Measurements from ENCODE around the gene SPDYE5. TPM values are rescaled to one million over a fixed set of nuclear protein-coding genes. Genes with fewer than 3 reads are reported as not detected.
"Not testable (repeated sequence)": the region's sequence is repeated elsewhere in the genome, so short reads cannot be mapped to it uniquely, and the experiment has no call there.

The SPDYE5 gene
- total and polyA plus RNA-seq, 2 of the 4 experiments (the other 2 are of a cell fraction): not detected

- in situ Hi-C loops (cut with MboI; ENCODE audit: low sequenced_read_pairs); DNase-seq; H4K91ac ChIP-seq (ENCODE audit: insufficient read depth, low read depth, low read length); H3K9me3 ChIP-seq (ENCODE audit: control insufficient read depth, insufficient read depth, low read length); H3K9ac ChIP-seq (ENCODE audit: low read depth, low read length); H4K5ac ChIP-seq (ENCODE audit: low read depth, low read length); dilution Hi-C loops (cut with HindIII; ENCODE audit: low sequenced_read_pairs, unreplicated experiment); H3K23ac ChIP-seq (ENCODE audit: low read depth, low read length); H2AK5ac ChIP-seq (ENCODE audit: low read depth, low read length); intact Hi-C loops (cut with micrococcal nuclease); H3K4me3 ChIP-seq (ENCODE audit: insufficient read depth, low read depth, low read length); H2BK120ac ChIP-seq (ENCODE audit: low read depth, low read length); H2AK9ac ChIP-seq (replicated peaks; ENCODE audit: low read depth, low read length, poor library complexity); POLR2A ChIA-PET (ENCODE audit: unreplicated experiment); H3K18ac ChIP-seq (ENCODE audit: low read depth, low read length); H3K56ac ChIP-seq (ENCODE audit: extremely low read depth, insufficient read depth, low read length); H3K14ac ChIP-seq (replicated peaks; ENCODE audit: low read depth, low read length); H3K9me1 ChIP-seq (ENCODE audit: insufficient read depth, low read length); CTCF ChIA-PET; H3K36me3 ChIP-seq (ENCODE audit: control insufficient read depth, insufficient read depth, low read length); ATAC-seq (ENCODE audit: low read depth); H3K27me3 ChIP-seq (ENCODE audit: control insufficient read depth, insufficient read depth, low read length); H3K27ac ChIP-seq (ENCODE audit: insufficient read depth, low read length); H3K4ac ChIP-seq (ENCODE audit: low read depth, low read length); H2BK5ac ChIP-seq (ENCODE audit: low read depth, low read length, poor library complexity, severe bottlenecking); H2BK15ac ChIP-seq (ENCODE audit: low read depth, low read length); BruUV-seq (replicated peaks); H4K20me1 ChIP-seq (ENCODE audit: insufficient read depth, low read length); H3K79me1 ChIP-seq (ENCODE audit: low read depth in 1 of 2, low read length in 2 of 2); H3K4me2 ChIP-seq (ENCODE audit: low read depth, low read length); H4K8ac ChIP-seq (ENCODE audit: low read depth in 2 of 2, low read length in 2 of 2); H2AFZ ChIP-seq (replicated peaks; ENCODE audit: low read length, poor library complexity); H2BK20ac ChIP-seq (ENCODE audit: low read depth, low read length); H3K4me1 ChIP-seq (ENCODE audit: control insufficient read depth, insufficient read depth, low read length): not testable (repeated sequence)
Observed at GRCh38 chr7:75480313-75480712, 11.8 kb upstream of the SPDYE5 start.

- in situ Hi-C loops (cut with MboI; ENCODE audit: low sequenced_read_pairs); H3K9me3 ChIP-seq (ENCODE audit: control insufficient read depth, insufficient read depth, low read length); H3K36me3 ChIP-seq (ENCODE audit: control insufficient read depth, insufficient read depth, low read length); H3K27me3 ChIP-seq (ENCODE audit: control insufficient read depth, insufficient read depth, low read length); H3K79me1 ChIP-seq (ENCODE audit: low read depth in 1 of 2, low read length in 2 of 2); H3K18ac ChIP-seq (ENCODE audit: low read depth, low read length); ATAC-seq (ENCODE audit: low read depth); H4K91ac ChIP-seq (ENCODE audit: insufficient read depth, low read depth, low read length); DNase-seq; H2BK15ac ChIP-seq (ENCODE audit: low read depth, low read length); BruUV-seq (replicated peaks); H3K9me1 ChIP-seq (ENCODE audit: insufficient read depth, low read length); POLR2A ChIA-PET (ENCODE audit: unreplicated experiment); H2BK5ac ChIP-seq (ENCODE audit: low read depth, low read length, poor library complexity, severe bottlenecking); CTCF ChIA-PET; H3K4me1 ChIP-seq (ENCODE audit: control insufficient read depth, insufficient read depth, low read length); H2AFZ ChIP-seq (replicated peaks; ENCODE audit: low read length, poor library complexity); H4K20me1 ChIP-seq (ENCODE audit: insufficient read depth, low read length); H2BK20ac ChIP-seq (ENCODE audit: low read depth, low read length); H3K56ac ChIP-seq (ENCODE audit: extremely low read depth, insufficient read depth, low read length); H2BK120ac ChIP-seq (ENCODE audit: low read depth, low read length); H2AK9ac ChIP-seq (replicated peaks; ENCODE audit: low read depth, low read length, poor library complexity); dilution Hi-C loops (cut with HindIII; ENCODE audit: low sequenced_read_pairs, unreplicated experiment); intact Hi-C loops (cut with micrococcal nuclease): not testable (repeated sequence)
- H3K4ac ChIP-seq (ENCODE audit: low read depth, low read length): peak overlapping the region; percentile 65
- H3K14ac ChIP-seq (replicated peaks; ENCODE audit: low read depth, low read length): peak overlapping the region; percentile 52; the same call in 1 of the 2 replicates
- WGBS, 2 experiments (ENCODE audit: extremely low coverage in 2 of 2, insufficient read length in 1 of 2): no CpG with 5 or more reads among the region's 32 CpGs
- H2AK5ac ChIP-seq (ENCODE audit: low read depth, low read length): peak overlapping the region; percentile 78; the same call in 1 of the 2 replicates
- H3K9ac ChIP-seq (ENCODE audit: low read depth, low read length): peak overlapping the region; percentile 95
- peak overlapping the region; percentile 30; the same call in 1 of the 2 replicates for H4K5ac ChIP-seq (ENCODE audit: low read depth, low read length)
- peak overlapping the region in 1 of 2 experiments; percentile 68; a peak in 1 of 4 replicates for H4K8ac ChIP-seq (ENCODE audit: low read depth in 2 of 2, low read length in 2 of 2)
- H3K23ac ChIP-seq (ENCODE audit: low read depth, low read length): peak overlapping the region; percentile 42
- peak overlapping the region; percentile 98 for H3K4me2 ChIP-seq (ENCODE audit: low read depth, low read length)
- peak overlapping the region; percentile 47 for H3K4me3 ChIP-seq (ENCODE audit: insufficient read depth, low read depth, low read length)
- H3K27ac ChIP-seq (ENCODE audit: insufficient read depth, low read length): peak overlapping the region; percentile 61
Observed at GRCh38 chr7:75485355-75485978, 6.7 kb upstream of the SPDYE5 start.
